BJ (cell line): ENCODE results near the gene SH3BP4. TPM values are rescaled to one million over a fixed set of nuclear protein-coding genes. Genes with fewer than 3 reads are reported as not detected.

Source experiments
- CTCF ChIA-PET: fragments of 350-600 bp; formaldehyde crosslinking; extraction: SDS; loops from one replicate; lab custom pipeline; 2021; ENCODE audit warnings: antibody characterized with exemption, inconsistent platforms; lab: Yijun Ruan, JAX
- POLR2A ChIA-PET: fragments of 300-600 bp; sonication (Branson Sonifier 250); formaldehyde crosslinking; extraction: SDS; loops from one replicate; lab custom pipeline; 2021; ENCODE audit warnings: antibody characterized with exemption; lab: Charles Lee
- DNase-seq: peaks from one replicate; pipeline ENCODE4 v3.0.0-alpha.2; 2011; ENCODE audit warnings: low read depth
- H3K27me3 ChIP-seq: 2 replicates; pipeline ENCODE4 v1.6.0; 2011; ENCODE audit warnings: low read length; ENCODE audit not compliant: control insufficient read depth, insufficient read depth
- H3K36me3 ChIP-seq: 2 replicates; pipeline ENCODE4 v1.5.1; 2011; ENCODE audit warnings: low read length; ENCODE audit not compliant: control insufficient read depth, insufficient read depth
- H3K4me3 ChIP-seq: 2 replicates; pipeline ENCODE4 v1.5.1; 2011; ENCODE audit warnings: low read depth, mild to moderate bottlenecking, control low read depth, low read length
- CTCF ChIP-seq: IDR thresholded peaks from 2 replicates; pipeline ENCODE4 v1.5.1; 2011; ENCODE audit warnings: low read depth, mild to moderate bottlenecking, control low read depth, inconsistent platforms, low read length, moderate library complexity; ENCODE audit not compliant: insufficient read depth
- polyA plus RNA-seq: library from polyadenylated mRNA; depleted of rRNA; stranded (reverse); fragments of >200 nt; gene quantifications from 2 replicates; pipeline ENCODE4 v1.2.3, GENCODE V29; 2011

The SH3BP4 gene
- polyA plus RNA-seq, 1 experiment: 106 TPM

DNA sequence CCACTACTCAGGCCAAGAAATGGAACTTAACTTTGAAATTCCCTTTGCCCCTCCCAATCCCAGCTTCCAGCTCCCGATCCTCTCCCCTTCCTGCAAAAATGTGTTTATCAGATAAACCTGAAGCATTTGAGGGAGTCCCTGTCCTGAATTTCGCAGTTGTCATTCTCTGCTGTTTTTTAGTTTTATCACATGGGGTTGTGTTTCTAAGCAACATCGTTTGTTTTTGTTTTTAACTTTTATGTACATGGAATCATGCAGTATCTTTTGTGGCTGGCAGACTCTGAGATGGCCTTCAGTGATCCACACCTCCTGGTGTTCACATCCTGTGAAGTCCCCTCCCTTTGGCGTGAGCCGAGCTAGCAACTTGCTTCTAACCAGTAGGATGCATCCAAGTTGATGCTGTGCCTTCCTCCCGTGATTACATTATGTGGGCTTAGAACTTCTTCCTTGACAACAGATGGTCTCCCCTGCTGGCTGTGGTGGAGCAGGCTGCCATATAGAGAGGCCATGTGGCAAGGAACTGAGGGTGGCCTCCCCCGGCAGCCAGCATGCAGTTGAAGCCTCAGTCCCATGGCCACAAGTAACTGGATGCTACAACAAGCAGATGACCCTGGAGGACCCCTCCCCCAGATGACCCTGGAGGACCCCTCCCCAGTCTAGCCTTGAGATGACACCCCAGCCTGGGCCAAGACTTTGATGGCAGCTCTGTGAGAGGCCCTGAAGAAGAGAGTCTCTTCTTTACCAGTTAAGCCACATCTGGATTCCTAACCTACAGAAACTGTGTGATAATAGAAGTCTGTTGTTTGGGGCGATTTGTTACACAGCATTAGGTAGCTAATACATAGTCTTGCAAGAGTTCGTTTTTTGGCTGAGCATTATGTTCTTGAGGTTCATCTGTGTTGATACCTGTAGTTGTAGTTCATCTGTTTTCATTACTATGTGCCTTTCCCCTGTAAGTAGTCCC, 27.7 kb downstream of the SH3BP4 start:
- ChIA-PET CTCF (interaction anchor here (0.7 kb wide), 1 partner anchor 128 kb away, joined by 3 read pairs; no protein-coding TSS in a partner anchor), POLR2A (no interaction called here)
- H3K27me3 ChIP-seq: no peaks in the 10 kb centered on the region
- no peak overlapping the region for H3K4me3 ChIP-seq
- peaks cover 9% of the 10 kb centered on the region for H3K36me3 ChIP-seq
- no peak for DNase-seq
- no peak for TF ChIP-seq CTCF

DNA sequence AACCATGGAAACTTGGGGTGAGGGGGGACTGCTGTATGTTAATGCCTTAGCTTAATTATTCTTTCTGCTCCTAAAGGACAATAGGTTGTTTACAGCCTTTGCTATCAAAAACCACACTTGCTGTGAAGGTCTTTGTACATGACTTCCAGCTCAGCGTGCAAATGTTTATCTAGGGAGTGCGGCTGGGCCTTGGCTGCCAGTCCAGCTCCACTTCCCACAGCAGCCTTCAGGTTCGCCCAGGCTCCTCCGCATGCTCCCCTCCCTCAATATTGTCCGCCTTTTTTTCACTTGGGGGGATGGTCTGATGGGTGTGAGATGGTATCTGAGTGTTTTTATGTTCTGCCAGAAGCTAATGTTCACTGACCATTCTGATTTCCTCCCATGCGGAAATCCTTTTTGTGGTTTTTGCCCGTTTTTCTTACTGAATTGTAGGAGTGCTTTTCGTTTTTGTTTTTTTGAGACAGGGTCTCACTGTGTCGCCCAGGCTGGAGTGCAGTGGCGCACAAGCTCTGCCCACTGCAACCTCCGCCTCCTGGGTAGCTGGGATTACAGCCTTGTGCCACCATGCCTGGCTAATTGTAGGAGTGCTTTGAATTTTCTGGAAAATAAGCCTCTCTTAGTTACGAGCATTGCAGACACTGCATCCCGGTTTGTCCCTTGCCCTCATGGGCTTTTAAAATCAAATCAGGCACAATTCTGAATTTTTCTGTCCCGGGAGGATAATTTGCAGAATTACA, 28.8 kb downstream of the SH3BP4 start:
- ChIA-PET CTCF (interaction anchor here (0.7 to 2.3 kb wide), 2 partner anchors 416 to 428 kb away, joined by 3 to 7 read pairs; no protein-coding TSS in a partner anchor), POLR2A (interaction anchor here (0.5 to 1.0 kb wide), 2 partner anchors 70 to 301 kb away, joined by 3 to 16 read pairs; no protein-coding TSS in a partner anchor)
- peaks cover 8% of the 10 kb centered on the region for H3K36me3 ChIP-seq
- no peak for TF ChIP-seq CTCF
- no peak for DNase-seq
- no peaks in the 10 kb centered on the region for H3K27me3 ChIP-seq
- no peak overlapping the region for H3K4me3 ChIP-seq

GRCh38 chr2:234981197-234982095, 29.6 kb downstream of the SH3BP4 start:
- ChIA-PET CTCF (interaction anchor here (0.6 to 2.3 kb wide), 4 partner anchors 23 to 426 kb away, joined by 3 to 7 read pairs (median 4); no protein-coding TSS in a partner anchor), POLR2A (interaction anchor here (0.5 to 1.0 kb wide), 3 partner anchors 69 to 302 kb away, joined by 3 to 16 read pairs (median 3); no protein-coding TSS in a partner anchor)
- H3K36me3 ChIP-seq: peaks cover 9% of the 10 kb centered on the region
- TF ChIP-seq CTCF: no peak
- no peaks in the 10 kb centered on the region for H3K27me3 ChIP-seq
- H3K4me3 ChIP-seq: no peak overlapping the region
- DNase-seq: peak; percentile 99

- CTCF ChIA-PET: interaction anchor here (0.9 to 2.3 kb wide), 3 partner anchors 124 to 427 kb away, joined by 3 to 7 read pairs (median 3); no protein-coding TSS in a partner anchor
- H3K27me3 ChIP-seq: no peaks in the 10 kb centered on the region
- no peak for TF ChIP-seq CTCF
Observed at GRCh38 chr2:234982096-234982834, 30.4 kb downstream of the SH3BP4 start.

More at GRCh38 chr2:234982096-234982834, 30.4 kb downstream of the SH3BP4 start:
- Histone ChIP-seq H3K4me3 (no peak overlapping the region), H3K36me3 (peaks cover 9% of the 10 kb centered on the region)
- POLR2A ChIA-PET: no interaction called here
- no peak for DNase-seq
